Activated naive CD8-positive, alpha-beta T cell treated with anti-CD3 and anti-CD28 coated beads for 36 hours (primary cell): ENCODE data around the gene NXPE4. TPM values are rescaled to one million over a fixed set of nuclear protein-coding genes. Genes with fewer than 3 reads are reported as not detected.
"Not testable (repeated sequence)": the region's sequence is repeated elsewhere in the genome, so short reads cannot be mapped to it uniquely, and the experiment has no call there.

Experiments
- DNase-seq: peaks from one replicate; pipeline ENCODE4 v3.0.0; 2021
- H3K27ac Mint-ChIP-seq: one replicate; pipeline ENCODE4 v1.8.0; 2022; ENCODE audit warnings: mild to moderate bottlenecking, moderate library complexity, mixed read lengths
- H3K27me3 Mint-ChIP-seq: one replicate; pipeline ENCODE4 v1.8.0; 2022; ENCODE audit warnings: mild to moderate bottlenecking, mixed read lengths
- H3K36me3 Mint-ChIP-seq: one replicate; pipeline ENCODE4 v1.8.0; 2021; ENCODE audit warnings: mild to moderate bottlenecking, mixed read lengths
- H3K4me1 Mint-ChIP-seq: one replicate; pipeline ENCODE4 v1.8.0; 2021; ENCODE audit warnings: mixed read lengths
- H3K4me3 Mint-ChIP-seq: one replicate; pipeline ENCODE4 v1.8.0; 2022; ENCODE audit warnings: mild to moderate bottlenecking, moderate library complexity, mixed read lengths
- H3K9me3 Mint-ChIP-seq: one replicate; pipeline ENCODE4 v1.8.0; 2022; ENCODE audit warnings: mixed read lengths
- total RNA-seq, 2 experiments: library from RNA; stranded (reverse); gene quantifications; one replicate each; pipeline ENCODE4 v1.2.3, GENCODE V29; 2021

The NXPE4 gene
- not detected for total RNA-seq

DNA sequence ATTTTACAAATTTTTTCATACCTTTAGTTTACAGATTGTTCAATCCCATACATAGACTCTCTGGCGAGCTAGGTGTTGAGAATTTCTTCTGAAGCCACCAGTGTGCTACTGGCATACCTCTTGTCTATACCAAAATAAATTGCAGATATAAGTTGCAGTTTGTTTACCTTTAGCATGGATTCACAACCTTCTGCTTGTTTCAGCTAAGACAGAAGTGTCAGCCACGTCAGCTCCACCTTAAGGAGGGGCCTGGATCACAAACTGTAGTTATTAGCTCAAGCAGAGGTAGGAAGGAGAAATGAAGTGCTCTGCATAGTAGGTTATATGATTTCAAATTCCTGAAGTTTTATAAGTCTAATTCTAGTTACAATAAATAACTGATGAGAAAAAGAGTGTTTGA, at the start of gene NXPE4:
TSS of gene NXPE4 (minus strand) at position 216 of the 400 bp plus-strand sequence. CDS start 1,027 bp downstream, outside the sequence.
- Mint-ChIP-seq H3K9me3 (no peaks in the 10 kb centered on the region), H3K27ac (no peak within 1 kb of the TSS), H3K4me1 (no peaks in the 10 kb centered on the region), H3K27me3 (peaks cover 3% of the 10 kb centered on the region), H3K36me3 (no peaks in the 10 kb centered on the region), H3K4me3 (no peak within 1 kb of the TSS)
- no peak for DNase-seq

GRCh38 chr11:114639440-114639839, 43.9 kb upstream of the NXPE4 start:
- not testable (repeated sequence) for H3K36me3 Mint-ChIP-seq, H3K4me1 Mint-ChIP-seq, DNase-seq, H3K27ac Mint-ChIP-seq, H3K4me3 Mint-ChIP-seq, H3K27me3 Mint-ChIP-seq, H3K9me3 Mint-ChIP-seq

- H3K36me3 Mint-ChIP-seq, H3K27me3 Mint-ChIP-seq, H3K4me1 Mint-ChIP-seq, H3K9me3 Mint-ChIP-seq, H3K4me3 Mint-ChIP-seq, DNase-seq, H3K27ac Mint-ChIP-seq: not testable (repeated sequence)
Measured at GRCh38 chr11:114631445-114631965, 35.9 kb upstream of the NXPE4 start.

DNA sequence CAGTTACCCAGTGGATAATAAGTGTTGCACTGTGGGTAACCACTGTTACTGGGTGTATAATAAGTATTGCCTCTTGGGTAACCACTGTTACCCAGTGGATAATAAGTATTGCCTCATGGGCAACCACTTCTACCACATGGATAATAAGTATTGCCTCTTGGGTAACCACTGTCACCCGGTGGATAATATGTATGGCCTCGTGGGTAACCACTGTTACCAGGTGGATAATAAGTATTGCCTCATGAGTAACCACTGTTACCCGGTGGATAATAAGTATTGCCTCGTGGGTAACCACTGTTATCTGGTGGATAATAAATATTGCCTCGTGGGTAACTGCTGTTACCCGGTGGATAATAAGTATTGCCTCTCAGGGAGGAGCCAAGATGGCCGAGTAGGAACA, 29.7 kb upstream of the NXPE4 start:
- H3K36me3 Mint-ChIP-seq: no peaks in the 10 kb centered on the region
- no peaks in the 10 kb centered on the region for H3K4me1 Mint-ChIP-seq
- H3K9me3 Mint-ChIP-seq: peaks cover 2% of the 10 kb centered on the region
- H3K27ac Mint-ChIP-seq: no peak overlapping the region
- no peak overlapping the region for H3K4me3 Mint-ChIP-seq
- no peak for DNase-seq
- peaks cover 3% of the 10 kb centered on the region for H3K27me3 Mint-ChIP-seq

- no peaks in the 10 kb centered on the region for H3K36me3 Mint-ChIP-seq
- H3K9me3 Mint-ChIP-seq: no peaks in the 10 kb centered on the region
- H3K4me3 Mint-ChIP-seq: no peak overlapping the region
- no peak for DNase-seq
- H3K27ac Mint-ChIP-seq: no peak overlapping the region
- H3K27me3 Mint-ChIP-seq: peaks cover 3% of the 10 kb centered on the region
- no peaks in the 10 kb centered on the region for H3K4me1 Mint-ChIP-seq
Measured at GRCh38 chr11:114624455-114625207, 29.0 kb upstream of the NXPE4 start.

GRCh38 chr11:114623720-114624119, 28.1 kb upstream of the NXPE4 start:
- Mint-ChIP-seq H3K4me1 (no peaks in the 10 kb centered on the region), H3K27ac (no peak overlapping the region), H3K9me3 (no peaks in the 10 kb centered on the region), H3K27me3 (peaks cover 3% of the 10 kb centered on the region), H3K4me3 (no peak overlapping the region), H3K36me3 (no peaks in the 10 kb centered on the region)
- no peak for DNase-seq

DNA sequence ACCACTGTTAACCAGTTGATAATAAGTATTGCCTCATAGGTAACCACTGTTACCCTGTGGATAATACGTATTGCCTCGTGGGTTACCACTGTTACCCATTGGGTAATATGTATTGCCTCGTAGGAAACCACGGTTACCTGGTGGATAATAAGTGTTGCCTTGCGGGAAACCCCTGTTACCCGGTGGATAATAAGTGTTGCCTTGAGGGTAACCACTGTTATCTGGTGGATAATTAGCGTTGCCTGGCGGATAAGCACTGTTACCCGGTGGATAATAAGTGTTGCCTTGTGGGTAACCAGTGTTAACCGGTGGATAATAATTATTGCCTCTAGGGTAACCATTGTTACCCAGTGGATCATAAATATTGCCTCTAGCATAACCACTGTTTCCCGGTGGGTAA, 27.3 kb upstream of the NXPE4 start:
- Mint-ChIP-seq H3K4me3 (no peak overlapping the region), H3K4me1 (no peaks in the 10 kb centered on the region), H3K27me3 (peaks cover 3% of the 10 kb centered on the region), H3K27ac (no peak overlapping the region), H3K36me3 (no peaks in the 10 kb centered on the region), H3K9me3 (no peaks in the 10 kb centered on the region)
- no peak for DNase-seq

DNA sequence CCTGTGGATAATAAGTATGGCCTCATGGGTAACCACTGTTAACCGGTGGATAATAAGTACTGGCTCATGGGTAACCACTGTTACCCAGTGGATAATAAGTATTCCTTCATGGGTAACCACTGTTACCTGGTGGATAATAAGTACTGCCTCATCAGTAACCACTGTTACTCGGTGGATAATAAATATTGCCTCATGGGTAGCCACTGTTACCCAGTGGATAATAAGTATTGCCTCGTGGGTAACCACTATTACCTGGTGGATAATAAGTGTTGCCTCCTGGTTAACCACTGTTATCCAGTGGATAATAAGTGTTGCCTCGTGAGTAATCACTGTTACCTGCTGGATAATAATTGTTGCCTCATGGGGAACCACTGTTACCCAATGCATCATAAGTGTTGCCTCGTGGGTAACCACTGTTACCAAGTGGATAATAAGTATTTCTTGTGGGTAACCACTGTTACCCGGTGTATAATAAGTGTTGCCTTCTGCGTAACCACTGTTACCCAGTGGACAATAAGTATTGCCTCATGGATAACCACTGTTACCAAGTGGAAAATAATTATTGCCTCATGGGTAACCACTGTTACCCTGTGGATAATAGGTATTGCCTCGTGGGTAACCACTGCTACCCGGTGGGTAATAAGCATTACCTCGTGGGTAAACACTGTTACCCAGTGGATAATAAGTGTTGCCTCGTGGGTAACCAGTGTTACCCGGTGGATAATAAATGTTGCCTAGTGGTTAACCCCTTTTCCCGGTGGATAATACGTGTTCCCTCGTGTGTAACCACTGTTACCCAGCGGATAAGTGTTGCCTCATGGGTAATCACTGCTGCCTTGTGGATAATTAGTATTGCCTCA, 26.6 kb upstream of the NXPE4 start:
- Mint-ChIP-seq H3K4me1 (no peaks in the 10 kb centered on the region), H3K9me3 (no peaks in the 10 kb centered on the region), H3K27me3 (peaks cover 3% of the 10 kb centered on the region), H3K4me3 (no peak overlapping the region), H3K27ac (no peak overlapping the region), H3K36me3 (no peaks in the 10 kb centered on the region)
- no peak for DNase-seq

- Mint-ChIP-seq H3K27me3 (no peaks in the 10 kb centered on the region), H3K36me3 (no peaks in the 10 kb centered on the region), H3K4me1 (no peaks in the 10 kb centered on the region), H3K4me3 (no peak overlapping the region), H3K27ac (no peak overlapping the region), H3K9me3 (no peaks in the 10 kb centered on the region)
- no peak for DNase-seq
Measured at GRCh38 chr11:114621072-114621471, 25.5 kb upstream of the NXPE4 start.

GRCh38 chr11:114619659-114620173, 24.1 kb upstream of the NXPE4 start:
- Mint-ChIP-seq H3K27me3 (no peaks in the 10 kb centered on the region), H3K27ac (no peak overlapping the region), H3K4me1 (no peaks in the 10 kb centered on the region), H3K36me3 (no peaks in the 10 kb centered on the region), H3K9me3 (no peaks in the 10 kb centered on the region), H3K4me3 (no peak overlapping the region)
- DNase-seq: no peak

DNA sequence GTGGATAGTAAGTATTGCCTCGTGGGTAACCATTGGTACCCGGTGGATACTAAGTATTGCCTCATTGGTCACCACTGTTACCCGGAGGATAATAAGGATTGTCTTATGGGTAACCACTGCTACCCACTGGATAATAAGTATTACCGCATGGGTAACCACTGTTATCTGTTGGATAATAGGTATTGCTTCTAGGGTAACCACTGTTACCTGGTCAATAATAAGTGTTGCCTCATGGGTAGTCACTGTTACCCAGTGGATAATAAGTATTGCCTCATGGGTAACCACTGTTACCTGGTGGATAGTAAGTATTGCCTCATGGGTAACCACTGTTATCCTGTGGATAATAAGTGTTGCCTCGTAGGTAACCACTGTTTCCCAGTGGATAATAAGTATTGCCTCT, 22.6 kb upstream of the NXPE4 start:
- no peak overlapping the region for H3K27ac Mint-ChIP-seq
- no peaks in the 10 kb centered on the region for H3K27me3 Mint-ChIP-seq
- H3K36me3 Mint-ChIP-seq: no peaks in the 10 kb centered on the region
- no peak for DNase-seq
- no peak overlapping the region for H3K4me3 Mint-ChIP-seq
- H3K9me3 Mint-ChIP-seq: no peaks in the 10 kb centered on the region
- H3K4me1 Mint-ChIP-seq: no peaks in the 10 kb centered on the region

- Mint-ChIP-seq H3K27ac (no peak overlapping the region), H3K36me3 (no peaks in the 10 kb centered on the region), H3K4me1 (no peaks in the 10 kb centered on the region), H3K9me3 (no peaks in the 10 kb centered on the region), H3K4me3 (no peak overlapping the region), H3K27me3 (no peaks in the 10 kb centered on the region)
- DNase-seq: no peak
Measured at GRCh38 chr11:114617157-114618124, 21.9 kb upstream of the NXPE4 start.

- H3K4me3 Mint-ChIP-seq: no peak overlapping the region
- H3K36me3 Mint-ChIP-seq: no peaks in the 10 kb centered on the region
- H3K9me3 Mint-ChIP-seq: no peaks in the 10 kb centered on the region
- no peak overlapping the region for H3K27ac Mint-ChIP-seq
- no peak for DNase-seq
- H3K4me1 Mint-ChIP-seq: no peaks in the 10 kb centered on the region
- no peaks in the 10 kb centered on the region for H3K27me3 Mint-ChIP-seq
Measured at GRCh38 chr11:114616516-114616915, 20.9 kb upstream of the NXPE4 start.

DNA sequence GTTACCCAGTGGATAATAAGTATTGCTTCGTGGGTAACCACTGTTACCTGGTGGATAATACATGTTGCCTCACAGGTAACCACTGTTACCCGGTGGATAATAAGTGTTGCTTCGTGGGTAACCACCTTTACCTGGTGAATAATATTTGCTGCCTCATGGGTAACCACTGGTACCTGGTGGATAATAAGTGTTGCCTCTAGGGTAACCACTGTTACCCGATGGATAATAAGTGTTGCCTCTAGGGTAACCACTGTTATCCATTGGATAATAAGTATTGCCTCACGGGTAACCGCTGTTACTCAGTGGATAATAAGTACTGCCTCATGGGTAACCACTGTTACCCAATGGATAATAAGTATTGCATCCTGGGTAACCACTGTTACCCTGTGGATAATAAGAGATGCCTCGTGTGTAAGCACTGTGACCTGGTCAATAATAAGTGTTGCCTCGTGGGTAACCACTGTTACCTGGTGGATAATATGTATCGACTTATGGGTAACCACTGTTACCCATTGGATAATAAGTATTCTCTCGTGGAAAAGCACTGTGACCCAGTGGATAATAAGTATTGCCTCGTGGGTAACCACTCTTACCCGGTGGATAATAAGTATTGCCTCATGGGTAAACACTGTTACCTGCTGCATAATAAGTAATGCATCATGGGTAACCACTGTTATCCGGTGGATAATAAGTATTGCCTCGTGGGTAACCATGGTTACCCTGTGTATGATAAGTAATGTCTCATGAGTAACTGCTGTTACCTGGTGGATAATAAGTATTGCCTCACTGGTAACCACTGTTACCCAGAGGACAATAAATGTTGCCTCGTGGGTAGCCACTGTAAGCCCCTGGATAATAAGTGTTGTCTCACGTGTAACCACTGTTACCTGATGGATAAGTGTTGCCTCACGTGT, 20.1 kb upstream of the NXPE4 start:
- H3K36me3 Mint-ChIP-seq: no peaks in the 10 kb centered on the region
- H3K4me1 Mint-ChIP-seq: no peaks in the 10 kb centered on the region
- H3K27me3 Mint-ChIP-seq: no peaks in the 10 kb centered on the region
- no peak for DNase-seq
- H3K27ac Mint-ChIP-seq: no peak overlapping the region
- H3K9me3 Mint-ChIP-seq: no peaks in the 10 kb centered on the region
- no peak overlapping the region for H3K4me3 Mint-ChIP-seq
